HCT116 (cell line): ENCODE results near the gene GPR31. TPM values are rescaled to one million over a fixed set of nuclear protein-coding genes. Genes with fewer than 3 reads are reported as not detected.

ENCODE experiments used
- ATAC-seq: fragments of 200-7000 bp; cut with Tn5 transposase; 2 replicates; pipeline ENCODE4 v1.9.1; 2020; ENCODE audit warnings: mild to moderate bottlenecking, moderate library complexity
- BruUV-seq: library from RNA; stranded (reverse); fragments of 400-500 nt; replicated peaks from 2 replicates; lab custom pipeline; 2021; lab: Mats Ljungman, UMichigan
- CTCF ChIA-PET: fragments of 300-600 bp; sonication (Branson Sonifier 250); formaldehyde crosslinking; loops from one replicate; lab custom pipeline; 2021; ENCODE audit warnings: antibody characterized with exemption; lab: Charles Lee
- POLR2A ChIA-PET: fragments of 300-600, 350-600 bp; sonication (Branson Sonifier 250); formaldehyde crosslinking; loops from one replicate; lab custom pipeline; 2021; ENCODE audit warnings: antibody characterized with exemption; lab: Charles Lee
- RAD21 ChIA-PET, 2 experiments: fragments of 300-600 bp; sonication (Branson Sonifier 250); formaldehyde crosslinking; loops; one replicate each; lab custom pipeline; 2023; ENCODE audit warnings: low total read pairs in 2 of 2; ENCODE audit not compliant: uncharacterized antibody in 2 of 2, unreplicated experiment in 2 of 2, low non-redundant PET in 1 of 2; lab: Charles Lee
- DNase-seq: peaks from one replicate; pipeline ENCODE4 v3.0.0-alpha.2; 2010; ENCODE audit warnings: low read depth, low spot score
- H2AFZ ChIP-seq: fragments of 200-600 bp; shearing (Covaris generic), sonication (generic); 2 replicates; pipeline ENCODE4 v1.6.1; 2017; ENCODE audit warnings: low read depth, mixed run types, mixed read lengths, antibody characterized with exemption, low read length; ENCODE audit not compliant: poor library complexity, severe bottlenecking
- H3K27ac ChIP-seq: 2 replicates; pipeline ENCODE4 v1.5.1; 2012; ENCODE audit warnings: low read depth, low read length
- H3K27me3 ChIP-seq: fragments of 200-600 bp; sonication (generic); 2 replicates; pipeline ENCODE4 v1.6.1; 2016; ENCODE audit warnings: mixed run types, low read length, mixed read lengths; ENCODE audit not compliant: insufficient read depth
- H3K36me3 ChIP-seq, 2 experiments: fragments of 200-500 bp in 1 of 2; fragments of 200-600 bp in 1 of 2; sonication (Bioruptor generic) in 1 of 2; sonication (generic) in 1 of 2; 2 replicates each; pipeline versions ENCODE4 v1.5.1 to v1.6.1; 2014 to 2016; ENCODE audit warnings: low read length in 2 of 2, inconsistent platforms in 1 of 2, mixed read lengths in 1 of 2, mixed run types in 1 of 2; ENCODE audit not compliant: insufficient read depth in 2 of 2, control insufficient read depth in 1 of 2
- H3K4me1 ChIP-seq, 2 experiments: fragments of 200-600 bp in 1 of 2; sonication (generic) in 1 of 2; 2 replicates each; pipeline versions ENCODE4 v1.5.1 to v1.6.1; 2012 to 2017; ENCODE audit warnings: low read length in 2 of 2, inconsistent platforms in 1 of 2, mild to moderate bottlenecking in 1 of 2, mixed read lengths in 1 of 2, mixed run types in 1 of 2, moderate library complexity in 1 of 2; ENCODE audit not compliant: insufficient read depth in 2 of 2, control insufficient read depth in 1 of 2
- H3K4me2 ChIP-seq: fragments of 200-600 bp; sonication (generic); 2 replicates; pipeline ENCODE4 v1.6.1; 2017; ENCODE audit warnings: mixed run types, low read length, mixed read lengths
- H3K4me3 ChIP-seq, 2 experiments: fragments of 200-600 bp in 1 of 2; sonication (generic) in 1 of 2; replicated peaks in 1 of 2; 2 replicates each; pipeline ENCODE4 v1.5.1; 2011 to 2016; ENCODE audit warnings: low read length in 2 of 2, control low read depth in 1 of 2, low read depth in 1 of 2, mild to moderate bottlenecking in 1 of 2, mixed read lengths in 1 of 2, mixed run types in 1 of 2
- H3K79me2 ChIP-seq: fragments of 200-600 bp; sonication (generic); 2 replicates; pipeline ENCODE4 v1.6.1; 2017; ENCODE audit warnings: mild to moderate bottlenecking, mixed run types, low read length, moderate library complexity, mixed read lengths; ENCODE audit not compliant: insufficient read depth
- H3K9ac ChIP-seq: fragments of 200-600 bp; sonication (generic); 2 replicates; pipeline ENCODE4 v1.6.1; 2016; ENCODE audit warnings: low read length, mixed read lengths
- H3K9me2 ChIP-seq: fragments of 200-600 bp; sonication (generic), shearing (Covaris generic); 2 replicates; pipeline ENCODE4 v1.6.1; 2017; ENCODE audit warnings: mixed run types, mild to moderate bottlenecking, moderate library complexity; ENCODE audit not compliant: insufficient read depth
- H3K9me3 ChIP-seq, 2 experiments: fragments of 200-500 bp in 1 of 2; fragments of 200-600 bp in 1 of 2; sonication (Bioruptor generic) in 1 of 2; sonication (generic) in 1 of 2; 2 replicates each; pipeline ENCODE4 v1.6.1; 2014 to 2017; ENCODE audit warnings: low read length in 2 of 2, mixed read lengths in 2 of 2, inconsistent platforms in 1 of 2, low read depth in 1 of 2, mild to moderate bottlenecking in 1 of 2, mixed run types in 1 of 2, moderate library complexity in 1 of 2; ENCODE audit not compliant: control insufficient read depth in 1 of 2, insufficient read depth in 1 of 2
- H4K20me1 ChIP-seq: fragments of 200-600 bp; sonication (generic), shearing (Covaris generic); 2 replicates; pipeline ENCODE4 v1.6.1; 2017; ENCODE audit warnings: mixed run types, mild to moderate bottlenecking, moderate library complexity; ENCODE audit not compliant: insufficient read depth
- ATF3 ChIP-seq: IDR thresholded peaks from 2 replicates; pipeline ENCODE4 v1.6.1; 2012
- CBX3 ChIP-seq: IDR thresholded peaks from 2 replicates; pipeline ENCODE4 v1.6.1; 2012; ENCODE audit warnings: low read depth
- CTCF ChIP-seq, 3 experiments: fragments of 200-600 bp in 1 of 3; sonication (generic) in 1 of 3; IDR thresholded peaks in 2 of 3; conservative IDR thresholded peaks in 1 of 3; 2 replicates each; pipeline ENCODE4 v1.5.1; 2012 to 2017; ENCODE audit warnings: low read depth in 2 of 3, low read length in 2 of 3, antibody characterized with exemption in 1 of 3, borderline replicate concordance in 1 of 3, control low read depth in 1 of 3, mild to moderate bottlenecking in 1 of 3, mixed read lengths in 1 of 3, mixed run types in 1 of 3, moderate library complexity in 1 of 3; ENCODE audit not compliant: insufficient read depth in 1 of 3
- EGR1 ChIP-seq: IDR thresholded peaks from 2 replicates; pipeline ENCODE4 v1.6.1; 2012; ENCODE audit warnings: low read depth
- ELF1 ChIP-seq: IDR thresholded peaks from 2 replicates; pipeline ENCODE4 v1.6.1; 2012; ENCODE audit warnings: low read depth, borderline replicate concordance
- EZH2 ChIP-seq: fragments of 200-600 bp; sonication (generic); IDR thresholded peaks from 2 replicates; pipeline ENCODE4 v1.6.1; 2017; ENCODE audit warnings: antibody characterized with exemption, mixed run types
- EZH2phosphoT487 ChIP-seq: fragments of 200-600 bp; IDR thresholded peaks from 2 replicates; pipeline ENCODE4 v1.6.1; 2018; ENCODE audit warnings: antibody characterized with exemption, borderline replicate concordance
- FOSL1 ChIP-seq: IDR thresholded peaks from 2 replicates; pipeline ENCODE4 v1.6.1; 2012; ENCODE audit warnings: low read depth
- JUND ChIP-seq: IDR thresholded peaks from 2 replicates; pipeline ENCODE4 v1.6.1; 2012
- POLR2AphosphoS5 ChIP-seq: IDR thresholded peaks from 2 replicates; pipeline ENCODE4 v1.6.1; 2011; ENCODE audit warnings: mild to moderate bottlenecking, low read depth, low read length, moderate library complexity
- RAD21 ChIP-seq: IDR thresholded peaks from 2 replicates; pipeline ENCODE4 v1.6.1; 2012; ENCODE audit warnings: low read depth, mild to moderate bottlenecking
- SIN3A ChIP-seq: IDR thresholded peaks from 2 replicates; pipeline ENCODE4 v1.6.1; 2012; ENCODE audit warnings: low read depth
- SRF ChIP-seq: IDR thresholded peaks from 2 replicates; pipeline ENCODE4 v1.6.1; 2012; ENCODE audit warnings: low read depth
- YY1 ChIP-seq: IDR thresholded peaks from 2 replicates; pipeline ENCODE4 v1.6.1; 2011; ENCODE audit warnings: low read length, low read depth, moderate library complexity, mild to moderate bottlenecking; ENCODE audit not compliant: insufficient replicate concordance; ENCODE audit errors: extremely low read depth
- ZBTB33 ChIP-seq: IDR thresholded peaks from 2 replicates; pipeline ENCODE4 v1.6.1; 2011; ENCODE audit warnings: mild to moderate bottlenecking, low read length, moderate library complexity; ENCODE audit not compliant: insufficient replicate concordance; ENCODE audit errors: extremely low read depth
- ZFX ChIP-seq: fragments of 450-650 bp; IDR thresholded peaks from 2 replicates; pipeline ENCODE4 v1.6.1; 2017
- intact Hi-C: fragments of 100-400 bp; cut with micrococcal nuclease; formaldehyde crosslinking; loops from 2 replicates; pipeline ENCODE4 v1.10.0; 2022
- total RNA-seq: library from RNA; stranded (reverse); gene quantifications from one replicate; pipeline ENCODE4 v1.2.1, GENCODE V29; 2021; ENCODE audit not compliant: unreplicated experiment
- TF ChIP-seq, protein P1 (sequence below): IDR thresholded peaks from 2 replicates; pipeline ENCODE4 v1.6.1; 2012

GPR31 gene
- total RNA-seq, 1 experiment from 2014 or later, result not detected

- ATAC-seq, result no peak
- POLR2A ChIA-PET, result no interaction called here
- intact Hi-C loops, result no loop called here
Measured at GRCh38 chr6:167113047-167113754, 44.6 kb downstream of the GPR31 start.

GRCh38 chr6:167112421-167112820 lies 45.4 kb downstream of the GPR31 start:
- no peak for DNase-seq
- intact Hi-C loops, result no loop called here
- Histone ChIP-seq H2AFZ (no peak overlapping the region), H3K79me2 (no peaks in the 10 kb centered on the region), H3K9ac (no peak overlapping the region), H4K20me1 (no peaks in the 10 kb centered on the region), H3K27me3 (peaks cover 6% of the 10 kb centered on the region; the same call in 1 of the 2 replicates), H3K4me2 (no peak overlapping the region), H3K36me3 (no peaks in the 10 kb centered on the region), H3K9me2 (no peaks in the 10 kb centered on the region), H3K4me3 (no peak overlapping the region), H3K27ac (no peak overlapping the region), H3K9me3 (no peaks in the 10 kb centered on the region), H3K4me1 (no peaks in the 10 kb centered on the region)
- ChIA-PET RAD21 (no interaction called here), CTCF (no interaction called here), POLR2A (no interaction called here)
- no peak for ATAC-seq
- BruUV-seq, result no TSS peak
- TF ChIP-seq CBX3, result no peak
- TF ChIP-seq SIN3A, result no peak
- TF ChIP-seq, protein P1, sequence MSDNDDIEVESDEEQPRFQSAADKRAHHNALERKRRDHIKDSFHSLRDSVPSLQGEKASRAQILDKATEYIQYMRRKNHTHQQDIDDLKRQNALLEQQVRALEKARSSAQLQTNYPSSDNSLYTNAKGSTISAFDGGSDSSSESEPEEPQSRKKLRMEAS, result no peak
- no peak for TF ChIP-seq CTCF (IDR thresholded peaks at IDR 0.05 in 2 of 3, conservative IDR thresholded peaks at IDR 0.05 in 1 of 3; ENCODE audit: borderline replicate concordance in 1 of 3, insufficient read depth in 1 of 3, low read depth in 2 of 3, low read length in 2 of 3)
- no peak for TF ChIP-seq SRF
- no peak for TF ChIP-seq RAD21
- TF ChIP-seq YY1, result no peak
- TF ChIP-seq POLR2AphosphoS5, result no peak
- TF ChIP-seq EGR1, result no peak
- no peak for TF ChIP-seq ZBTB33
- no peak for TF ChIP-seq JUND
- no peak for TF ChIP-seq ELF1
- TF ChIP-seq ZFX, result no peak
- no peak for TF ChIP-seq FOSL1
- no peak for TF ChIP-seq EZH2
- no peak for TF ChIP-seq EZH2phosphoT487
- TF ChIP-seq ATF3, result no peak

More at GRCh38 chr6:167113047-167113754, 44.6 kb downstream of the GPR31 start:
- BruUV-seq, result no TSS peak
- Histone ChIP-seq H3K4me1 (no peaks in the 10 kb centered on the region), H3K4me3 (no peak overlapping the region), H3K27ac (no peak overlapping the region), H4K20me1 (no peaks in the 10 kb centered on the region), H3K27me3 (peaks cover 6% of the 10 kb centered on the region; the same call in 1 of the 2 replicates), H3K9ac (no peak overlapping the region), H3K4me2 (no peak overlapping the region), H3K9me3 (no peaks in the 10 kb centered on the region), H2AFZ (no peak overlapping the region), H3K36me3 (no peaks in the 10 kb centered on the region), H3K9me2 (no peaks in the 10 kb centered on the region), H3K79me2 (no peaks in the 10 kb centered on the region)
- no peak for TF ChIP-seq SRF
- RAD21 ChIA-PET, result no interaction called here
- CTCF ChIA-PET, result no interaction called here
- no peak for DNase-seq
